Liver (tissue), 9 donors: Measurements from ENCODE around the gene CSNK2B. TPM values are rescaled to one million over a fixed set of nuclear protein-coding genes. Genes with fewer than 3 reads are reported as not detected.

Experiments
- DNase-seq: peaks from one replicate; pipeline ENCODE4 v3.0.0-alpha.2; 2017; ENCODE audit warnings: low spot score
- H3K27ac ChIP-seq, 2 donors: one replicate each; pipeline ENCODE4 v1.7.0; 2013; ENCODE audit warnings: inconsistent platforms in 2 of 2, low read length in 2 of 2, control low read depth in 1 of 2, low read depth in 1 of 2, mild to moderate bottlenecking in 1 of 2
- H3K27me3 ChIP-seq, 4 donors: one replicate each; pipeline versions ENCODE4 v1.6.1 to v1.7.0; 2013; ENCODE audit warnings: low read length in 3 of 4, inconsistent platforms in 1 of 4, mild to moderate bottlenecking in 1 of 4, moderate library complexity in 1 of 4; ENCODE audit not compliant: control insufficient read depth in 4 of 4, insufficient read depth in 4 of 4
- H3K36me3 ChIP-seq, 4 donors: one replicate each; pipeline versions ENCODE4 v1.6.1 to v1.7.0; 2013; ENCODE audit warnings: low read length in 3 of 4, mild to moderate bottlenecking in 3 of 4, low read depth in 1 of 4, moderate library complexity in 1 of 4; ENCODE audit not compliant: control insufficient read depth in 4 of 4, insufficient read depth in 3 of 4
- H3K4me1 ChIP-seq, 4 donors: one replicate each; pipeline versions ENCODE4 v1.6.1 to v1.7.0; 2013; ENCODE audit warnings: low read length in 3 of 4, mild to moderate bottlenecking in 3 of 4, moderate library complexity in 1 of 4; ENCODE audit not compliant: control insufficient read depth in 4 of 4, insufficient read depth in 4 of 4
- H3K4me3 ChIP-seq, 3 donors: one replicate each; pipeline versions ENCODE4 v1.6.1 to v1.7.0; 2013; ENCODE audit warnings: low read length in 3 of 3, control low read depth in 1 of 3, low read depth in 1 of 3, mild to moderate bottlenecking in 1 of 3
- H3K9ac ChIP-seq, 2 donors: one replicate each; pipeline ENCODE4 v1.7.0; 2013; ENCODE audit warnings: low read length in 2 of 2, mild to moderate bottlenecking in 2 of 2, moderate library complexity in 2 of 2, control low read depth in 1 of 2, low read depth in 1 of 2
- H3K9me3 ChIP-seq, 4 donors: one replicate each; pipeline versions ENCODE4 v1.6.1 to v1.7.0; 2013; ENCODE audit warnings: low read length in 3 of 4; ENCODE audit not compliant: control insufficient read depth in 4 of 4
- EGR1 ChIP-seq, 2 donors: IDR thresholded peaks; 2 replicates each; pipeline ENCODE4 v1.6.1; 2016 to 2018; ENCODE audit warnings: antibody characterized with exemption in 2 of 2, low read depth in 2 of 2
- FOXA1 ChIP-seq: IDR thresholded peaks from 2 replicates; pipeline ENCODE4 v1.6.1; 2016; ENCODE audit warnings: antibody characterized with exemption
- FOXA2 ChIP-seq: IDR thresholded peaks from 2 replicates; pipeline ENCODE4 v1.6.1; 2016; ENCODE audit warnings: antibody characterized with exemption
- GABPA ChIP-seq, 2 donors: IDR thresholded peaks in 1 of 2; conservative IDR thresholded peaks in 1 of 2; 2 replicates each; pipeline ENCODE4 v1.6.1; 2016; ENCODE audit warnings: antibody characterized with exemption in 2 of 2, mild to moderate bottlenecking in 1 of 2, moderate library complexity in 1 of 2
- HNF4A ChIP-seq, 2 donors: conservative IDR thresholded peaks; 2 replicates each; pipeline ENCODE4 v1.6.1; 2016; ENCODE audit warnings: antibody characterized with exemption in 2 of 2, mild to moderate bottlenecking in 2 of 2
- HNF4G ChIP-seq: IDR thresholded peaks from 2 replicates; pipeline ENCODE4 v1.6.1; 2016; ENCODE audit warnings: antibody characterized with exemption
- JUND ChIP-seq, 2 donors: IDR thresholded peaks; 2 replicates each; pipeline ENCODE4 v1.6.1; 2016; ENCODE audit warnings: antibody characterized with exemption in 2 of 2
- NR2F2 ChIP-seq: IDR thresholded peaks from 2 replicates; pipeline ENCODE4 v1.6.1; 2016; ENCODE audit warnings: antibody characterized with exemption
- RAD21 ChIP-seq, 2 donors: IDR thresholded peaks; 2 replicates each; pipeline ENCODE4 v1.6.1; 2016; ENCODE audit warnings: antibody characterized with exemption in 2 of 2, mild to moderate bottlenecking in 2 of 2
- RXRA ChIP-seq, 2 donors: IDR thresholded peaks; 2 replicates each; pipeline ENCODE4 v1.6.1; 2017 to 2018; ENCODE audit warnings: antibody characterized with exemption in 2 of 2, mild to moderate bottlenecking in 1 of 2
- SP1 ChIP-seq: IDR thresholded peaks from 2 replicates; pipeline ENCODE4 v1.6.1; 2018; ENCODE audit warnings: antibody characterized with exemption, mild to moderate bottlenecking
- TAF1 ChIP-seq: conservative IDR thresholded peaks from 2 replicates; pipeline ENCODE4 v1.6.1; 2016; ENCODE audit warnings: antibody characterized with exemption, mild to moderate bottlenecking
- YY1 ChIP-seq: IDR thresholded peaks from 2 replicates; pipeline ENCODE4 v1.6.1; 2016; ENCODE audit warnings: antibody characterized with exemption, mild to moderate bottlenecking
- WGBS: extraction: QIAGEN DNeasy Blood & Tissue Kit; methylation state at CpG from one replicate; pipeline ENCODE4 v1.1.7; 2013; 5-methylcytosine and 5-hydroxymethylcytosine counted together
- polyA plus RNA-seq, 2 donors: library from polyadenylated mRNA; stranded (reverse) in 1 of 2; unstranded in 1 of 2; fragments of 200-250 nt in 1 of 2; fragments of >200 nt in 1 of 2; fragmentation: Nextera tagmentation in 1 of 2; extraction: Ambion mirVana in 1 of 2; gene quantifications; one replicate each; pipeline versions ENCODE4 v1.2.1 to v1.2.3, GENCODE V29; 2013 to 2015
- total RNA-seq, 2 donors: library from RNA; depleted of rRNA; stranded (reverse); fragments of >200 nt; gene quantifications; one replicate each; pipeline ENCODE4 v1.2.3, GENCODE V29; 2014
- TF ChIP-seq, protein P1 (sequence below): IDR thresholded peaks from 2 replicates; pipeline ENCODE4 v1.6.1; 2016; ENCODE audit warnings: antibody characterized with exemption
- TF ChIP-seq, protein P2 (sequence below): IDR thresholded peaks from 2 replicates; pipeline ENCODE4 v1.6.1; 2016; ENCODE audit warnings: antibody characterized with exemption
- TF ChIP-seq, protein P3 (sequence below): fragments of 150-350 bp; IDR thresholded peaks from 2 replicates; pipeline ENCODE4 v1.5.1; 2017; ENCODE audit warnings: improper control_type of control experiment, low read depth, low read length; ENCODE audit not compliant: missing input control
- TF ChIP-seq, protein P4 (sequence below): IDR thresholded peaks from 2 replicates; pipeline ENCODE4 v1.6.1; 2016; ENCODE audit warnings: antibody characterized with exemption
- TF ChIP-seq, protein P5 (sequence below): IDR thresholded peaks from 2 replicates; pipeline ENCODE4 v1.6.1; 2016; ENCODE audit warnings: antibody characterized with exemption, mild to moderate bottlenecking
- donor health status: healthy.
- donor health status: healthy.
- donor health status: healthy.
- donor health status: healthy.
- donor health status: healthy.

The CSNK2B gene
- total and polyA plus RNA-seq, 4 donors = 58.1 to 108 (median 77.0) TPM

DNA sequence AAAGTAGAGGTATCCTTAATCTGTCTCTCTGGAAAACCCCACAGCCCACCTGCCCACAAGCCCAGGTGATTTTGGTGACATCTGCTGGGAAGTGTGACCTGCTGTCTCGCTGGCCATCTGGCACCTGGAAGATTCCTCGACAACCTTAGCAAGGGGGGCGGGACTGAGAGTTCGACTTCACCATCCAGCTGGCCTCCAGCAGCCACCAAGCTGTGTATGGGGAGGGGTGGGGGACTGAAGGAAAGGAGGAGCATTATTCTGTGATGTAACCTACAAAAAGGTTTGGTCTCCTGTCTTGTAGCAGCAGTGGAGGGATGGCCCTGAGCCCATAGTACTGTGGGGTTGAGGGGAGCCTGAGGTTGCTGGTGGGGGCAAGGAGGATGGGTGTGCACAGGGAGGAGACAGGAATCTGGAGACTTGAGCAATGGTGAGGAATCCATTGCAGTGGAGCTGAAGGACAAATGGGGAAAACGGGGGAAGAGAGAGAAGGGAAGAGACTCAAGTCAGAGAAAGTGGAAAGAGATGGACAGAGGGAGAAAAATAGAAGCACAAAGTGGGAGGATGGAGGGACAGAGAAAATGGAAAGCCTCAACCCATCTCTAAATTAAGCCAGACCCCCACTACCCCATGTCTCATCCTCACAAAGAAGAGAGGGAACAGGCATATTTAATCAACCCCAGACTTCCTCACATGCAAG is 44.8 kb downstream of the CSNK2B start:
- no peaks in the 10 kb centered on the region for H3K27me3 ChIP-seq
- no peaks in the 10 kb centered on the region for H3K4me1 ChIP-seq
- H3K36me3 ChIP-seq = no peaks in the 10 kb centered on the region
- H3K9ac ChIP-seq = no peak overlapping the region
- 66% methylated on average over 5 of the region's 5 CpGs for WGBS
- TF ChIP-seq GABPA (IDR thresholded peaks at IDR 0.05 in 1 of 2, conservative IDR thresholded peaks at IDR 0.05 in 1 of 2) (no peak), FOXA2 (no peak), RXRA (IDR thresholded peaks at IDR 0.05) (no peak), EGR1 (IDR thresholded peaks at IDR 0.05; ENCODE audit: low read depth in 2 of 2) (no peak), RAD21 (IDR thresholded peaks at IDR 0.05) (no peak), FOXA1 (no peak), HNF4G (no peak), YY1 (no peak), HNF4A (conservative IDR thresholded peaks at IDR 0.05) (no peak), SP1 (no peak), NR2F2 (no peak), TAF1 (no peak), JUND (IDR thresholded peaks at IDR 0.05) (no peak)
- TF ChIP-seq, protein P1, sequence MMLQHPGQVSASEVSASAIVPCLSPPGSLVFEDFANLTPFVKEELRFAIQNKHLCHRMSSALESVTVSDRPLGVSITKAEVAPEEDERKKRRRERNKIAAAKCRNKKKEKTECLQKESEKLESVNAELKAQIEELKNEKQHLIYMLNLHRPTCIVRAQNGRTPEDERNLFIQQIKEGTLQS = no peak
- TF ChIP-seq, protein P2, sequence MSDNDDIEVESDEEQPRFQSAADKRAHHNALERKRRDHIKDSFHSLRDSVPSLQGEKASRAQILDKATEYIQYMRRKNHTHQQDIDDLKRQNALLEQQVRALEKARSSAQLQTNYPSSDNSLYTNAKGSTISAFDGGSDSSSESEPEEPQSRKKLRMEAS = no peak
- TF ChIP-seq, protein P3, sequence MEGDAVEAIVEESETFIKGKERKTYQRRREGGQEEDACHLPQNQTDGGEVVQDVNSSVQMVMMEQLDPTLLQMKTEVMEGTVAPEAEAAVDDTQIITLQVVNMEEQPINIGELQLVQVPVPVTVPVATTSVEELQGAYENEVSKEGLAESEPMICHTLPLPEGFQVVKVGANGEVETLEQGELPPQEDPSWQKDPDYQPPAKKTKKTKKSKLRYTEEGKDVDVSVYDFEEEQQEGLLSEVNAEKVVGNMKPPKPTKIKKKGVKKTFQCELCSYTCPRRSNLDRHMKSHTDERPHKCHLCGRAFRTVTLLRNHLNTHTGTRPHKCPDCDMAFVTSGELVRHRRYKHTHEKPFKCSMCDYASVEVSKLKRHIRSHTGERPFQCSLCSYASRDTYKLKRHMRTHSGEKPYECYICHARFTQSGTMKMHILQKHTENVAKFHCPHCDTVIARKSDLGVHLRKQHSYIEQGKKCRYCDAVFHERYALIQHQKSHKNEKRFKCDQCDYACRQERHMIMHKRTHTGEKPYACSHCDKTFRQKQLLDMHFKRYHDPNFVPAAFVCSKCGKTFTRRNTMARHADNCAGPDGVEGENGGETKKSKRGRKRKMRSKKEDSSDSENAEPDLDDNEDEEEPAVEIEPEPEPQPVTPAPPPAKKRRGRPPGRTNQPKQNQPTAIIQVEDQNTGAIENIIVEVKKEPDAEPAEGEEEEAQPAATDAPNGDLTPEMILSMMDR = no peak
- TF ChIP-seq, protein P4, sequence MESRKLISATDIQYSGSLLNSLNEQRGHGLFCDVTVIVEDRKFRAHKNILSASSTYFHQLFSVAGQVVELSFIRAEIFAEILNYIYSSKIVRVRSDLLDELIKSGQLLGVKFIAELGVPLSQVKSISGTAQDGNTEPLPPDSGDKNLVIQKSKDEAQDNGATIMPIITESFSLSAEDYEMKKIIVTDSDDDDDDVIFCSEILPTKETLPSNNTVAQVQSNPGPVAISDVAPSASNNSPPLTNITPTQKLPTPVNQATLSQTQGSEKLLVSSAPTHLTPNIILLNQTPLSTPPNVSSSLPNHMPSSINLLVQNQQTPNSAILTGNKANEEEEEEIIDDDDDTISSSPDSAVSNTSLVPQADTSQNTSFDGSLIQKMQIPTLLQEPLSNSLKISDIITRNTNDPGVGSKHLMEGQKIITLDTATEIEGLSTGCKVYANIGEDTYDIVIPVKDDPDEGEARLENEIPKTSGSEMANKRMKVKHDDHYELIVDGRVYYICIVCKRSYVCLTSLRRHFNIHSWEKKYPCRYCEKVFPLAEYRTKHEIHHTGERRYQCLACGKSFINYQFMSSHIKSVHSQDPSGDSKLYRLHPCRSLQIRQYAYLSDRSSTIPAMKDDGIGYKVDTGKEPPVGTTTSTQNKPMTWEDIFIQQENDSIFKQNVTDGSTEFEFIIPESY = no peak
- TF ChIP-seq, protein P5, sequence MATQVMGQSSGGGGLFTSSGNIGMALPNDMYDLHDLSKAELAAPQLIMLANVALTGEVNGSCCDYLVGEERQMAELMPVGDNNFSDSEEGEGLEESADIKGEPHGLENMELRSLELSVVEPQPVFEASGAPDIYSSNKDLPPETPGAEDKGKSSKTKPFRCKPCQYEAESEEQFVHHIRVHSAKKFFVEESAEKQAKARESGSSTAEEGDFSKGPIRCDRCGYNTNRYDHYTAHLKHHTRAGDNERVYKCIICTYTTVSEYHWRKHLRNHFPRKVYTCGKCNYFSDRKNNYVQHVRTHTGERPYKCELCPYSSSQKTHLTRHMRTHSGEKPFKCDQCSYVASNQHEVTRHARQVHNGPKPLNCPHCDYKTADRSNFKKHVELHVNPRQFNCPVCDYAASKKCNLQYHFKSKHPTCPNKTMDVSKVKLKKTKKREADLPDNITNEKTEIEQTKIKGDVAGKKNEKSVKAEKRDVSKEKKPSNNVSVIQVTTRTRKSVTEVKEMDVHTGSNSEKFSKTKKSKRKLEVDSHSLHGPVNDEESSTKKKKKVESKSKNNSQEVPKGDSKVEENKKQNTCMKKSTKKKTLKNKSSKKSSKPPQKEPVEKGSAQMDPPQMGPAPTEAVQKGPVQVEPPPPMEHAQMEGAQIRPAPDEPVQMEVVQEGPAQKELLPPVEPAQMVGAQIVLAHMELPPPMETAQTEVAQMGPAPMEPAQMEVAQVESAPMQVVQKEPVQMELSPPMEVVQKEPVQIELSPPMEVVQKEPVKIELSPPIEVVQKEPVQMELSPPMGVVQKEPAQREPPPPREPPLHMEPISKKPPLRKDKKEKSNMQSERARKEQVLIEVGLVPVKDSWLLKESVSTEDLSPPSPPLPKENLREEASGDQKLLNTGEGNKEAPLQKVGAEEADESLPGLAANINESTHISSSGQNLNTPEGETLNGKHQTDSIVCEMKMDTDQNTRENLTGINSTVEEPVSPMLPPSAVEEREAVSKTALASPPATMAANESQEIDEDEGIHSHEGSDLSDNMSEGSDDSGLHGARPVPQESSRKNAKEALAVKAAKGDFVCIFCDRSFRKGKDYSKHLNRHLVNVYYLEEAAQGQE = no peak
- no peak overlapping the region for H3K4me3 ChIP-seq
- no peak overlapping the region for H3K27ac ChIP-seq
- DNase-seq = no peak
- no peaks in the 10 kb centered on the region for H3K9me3 ChIP-seq
